ENCODE measurements around the gene ADGRB2.

- no peak for TF ChIP-seq EZH2 (IDR thresholded peaks at IDR 0.05; ENCODE audit: borderline replicate concordance, low read depth, low read length, severe bottlenecking)
- no peak for TF ChIP-seq CTCF (IDR thresholded peaks at IDR 0.05; ENCODE audit: borderline replicate concordance, extremely low read depth, low read length, poor library complexity, severe bottlenecking)
Observed at GRCh38 chr1:31725134-31725533, 39.0 kb downstream of the ADGRB2 start.

Data from DND-41 (cell line).